ENCODE data around the gene ADAMTS19. TPM values are rescaled to one million over a fixed set of nuclear protein-coding genes. Genes with fewer than 3 reads are reported as not detected.

The ADAMTS19 gene
- total and polyA plus RNA-seq, 9 of the 15 experiments (the other 6 are each of a cell fraction or from before 2014, with no cell fraction given), result not detected

GRCh38 chr5:129687941-129688340 lies 227.8 kb downstream of the ADAMTS19 start:
- FAIRE-seq (no peak), ATAC-seq (no peak), DNase-seq (ENCODE audit: extremely low read depth in 1 of 4, low spot score in 3 of 4) (no peak)
- TF ChIP-seq ARNT (IDR thresholded peaks at IDR 0.05), result no peak
- no peak for TF ChIP-seq ZNF766 (CRISPR knock-in tag; conservative IDR thresholded peaks at IDR 0.05)
- TF ChIP-seq TCF15 (CRISPR knock-in tag; IDR thresholded peaks at IDR 0.05), result no peak
- no peak for TF ChIP-seq FUS (optimal IDR thresholded peaks at IDR 0.05; ENCODE audit: low read depth, low read length)
- TF ChIP-seq NFATC3 (IDR thresholded peaks at IDR 0.05), result no peak
- TF ChIP-seq MIER1 (IDR thresholded peaks at IDR 0.05; ENCODE audit: low read depth), result no peak
- no peak for TF ChIP-seq KDM5B (IDR thresholded peaks at IDR 0.05; ENCODE audit: insufficient replicate concordance, low read depth, low read length)
- TF ChIP-seq SRF (CRISPR knock-in tag; IDR thresholded peaks at IDR 0.05), result no peak
- TF ChIP-seq JUNB (CRISPR knock-in tag; conservative IDR thresholded peaks at IDR 0.05), result no peak
- no peak for TF ChIP-seq DDX20 (tag; IDR thresholded peaks at IDR 0.05; ENCODE audit: low read depth)
- TF ChIP-seq ZNF174 (CRISPR knock-in tag; IDR thresholded peaks at IDR 0.05), result no peak
- no peak for TF ChIP-seq CC2D1A (IDR thresholded peaks at IDR 0.05)
- TF ChIP-seq PATZ1 (CRISPR knock-in tag; IDR thresholded peaks at IDR 0.05; ENCODE audit: borderline replicate concordance), result no peak
- no peak for TF ChIP-seq ZNF431 (CRISPR knock-in tag; IDR thresholded peaks at IDR 0.05)
- no peak for TF ChIP-seq FOXA3 (CRISPR knock-in tag; conservative IDR thresholded peaks at IDR 0.05 in 1 of 2, IDR thresholded peaks at IDR 0.05 in 1 of 2)
- Histone ChIP-seq H2AFZ (ENCODE audit: low read depth, low read length) (no peak overlapping the region), H3K4me2 (ENCODE audit: insufficient read depth, low read length) (no peak overlapping the region), H3K9me3 (replicated peaks; ENCODE audit: control insufficient read depth, insufficient read depth, low read depth, low read length) (no peaks in the 10 kb centered on the region), H3K36me3 (ENCODE audit: control insufficient read depth, insufficient read depth, low read length) (no peaks in the 10 kb centered on the region), H3K9ac (ENCODE audit: insufficient read depth in 1 of 2, low read depth in 2 of 2, low read length in 2 of 2) (no peak overlapping the region), H3K4me1 (replicated peaks in 1 of 2; ENCODE audit: control insufficient read depth in 2 of 2, insufficient read depth in 2 of 2, low read length in 2 of 2) (no peaks in the 10 kb centered on the region), H3K27me3 (ENCODE audit: control insufficient read depth in 2 of 2, insufficient read depth in 2 of 2, low read length in 2 of 2) (no peaks in the 10 kb centered on the region), H3K4me3 (no peak overlapping the region), H4K20me1 (replicated peaks; ENCODE audit: control insufficient read depth, insufficient read depth, low read length) (no peaks in the 10 kb centered on the region), H3K27ac (ENCODE audit: extremely low read depth, low read depth, low read length) (no peak overlapping the region), H3K9me1 (ENCODE audit: control insufficient read depth, insufficient read depth, low read length) (no peaks in the 10 kb centered on the region), H3K79me2 (ENCODE audit: control insufficient read depth, insufficient read depth, low read length) (no peaks in the 10 kb centered on the region)
- intact Hi-C loops (cut with micrococcal nuclease) (no loop called here), in situ Hi-C loops (cut with MboI) (no loop called here)
- POLR2A ChIA-PET, result no interaction called here
- CTCF ChIA-PET (ENCODE audit: low intra/inter-chr PET ratio), result no interaction called here
- no TSS peak for BruUV-seq (replicated peaks)
- WGBS (ENCODE audit: insufficient coverage, low coverage, missing lambda C conversion rate), result 2% methylated on average over 3 of the region's 3 CpGs

Data from K562 (cell line).